ENCODE measurements around the gene C16orf54. TPM values are rescaled to one million over a fixed set of nuclear protein-coding genes. Genes with fewer than 3 reads are reported as not detected.

Gene C16orf54
- total and polyA plus RNA-seq, 9 of the 15 experiments (the other 6 are each of a cell fraction or from before 2014, with no cell fraction given), result 0.09 TPM; not detected in 8

DNA sequence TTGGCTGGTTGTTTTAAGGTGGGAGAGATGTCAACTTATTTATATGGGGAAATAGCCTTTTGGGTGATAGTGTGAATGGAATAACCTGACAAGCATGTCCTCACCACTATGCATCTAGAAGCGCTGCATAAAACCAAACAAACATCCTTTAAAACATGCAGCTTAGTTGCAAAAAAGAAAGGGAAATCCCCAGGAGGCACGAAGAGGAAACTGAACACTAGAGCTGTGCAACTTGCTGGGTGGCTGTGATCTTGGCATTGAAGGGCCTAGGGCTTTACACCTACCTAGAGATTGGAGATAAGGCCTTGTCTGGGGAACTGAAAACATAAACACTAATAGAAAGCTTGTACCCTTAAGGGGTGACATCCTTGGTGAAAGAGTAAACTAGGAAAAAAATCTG lies 7.3 kb downstream of the C16orf54 start (continued):
- no peak for TF ChIP-seq NUFIP1 (IDR thresholded peaks at IDR 0.05; ENCODE audit: partially characterized antibody)
- TF ChIP-seq CBFA2T3 (IDR thresholded peaks at IDR 0.05), result no peak
- no peak for TF ChIP-seq ELF4 (CRISPR knock-in tag; IDR thresholded peaks at IDR 0.05)
- TF ChIP-seq MEF2D (tag; conservative IDR thresholded peaks at IDR 0.05; ENCODE audit: low read depth), result no peak
- no peak for TF ChIP-seq ILK (tag; IDR thresholded peaks at IDR 0.05; ENCODE audit: borderline replicate concordance, low read depth)
- TF ChIP-seq NCOA4 (IDR thresholded peaks at IDR 0.05; ENCODE audit: partially characterized antibody), result no peak
- no peak for TF ChIP-seq ZNF551 (CRISPR knock-in tag; IDR thresholded peaks at IDR 0.05)

DNA sequence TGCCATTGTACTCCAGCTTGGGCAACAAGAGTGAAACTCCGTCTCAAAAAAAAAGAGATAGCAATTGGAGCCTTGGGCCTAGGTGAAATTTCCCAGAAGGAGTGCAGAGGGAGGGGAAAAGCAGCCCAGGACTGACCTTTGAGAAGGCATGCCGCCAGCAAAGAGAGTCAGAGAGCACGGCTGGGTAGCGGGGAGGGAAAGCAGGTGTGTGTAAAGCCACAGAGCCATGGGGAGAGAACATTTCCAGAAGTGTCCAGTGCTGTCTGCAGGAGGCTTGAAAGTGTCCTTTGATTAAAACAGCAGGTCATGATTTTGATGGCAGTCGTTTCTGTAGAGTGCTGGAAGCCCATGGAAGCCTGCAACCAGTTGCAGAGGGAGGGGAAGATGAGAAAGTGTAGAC lies 8.1 kb downstream of the C16orf54 start:
- H3K4me1 ChIP-seq (replicated peaks in 1 of 2; ENCODE audit: control insufficient read depth in 2 of 2, insufficient read depth in 2 of 2, low read length in 2 of 2), result peaks cover 2 to 8% of the 10 kb centered on the region in 2 experiments; a peak in 3 of 5 replicates
- peaks cover 0 to 3% of the 10 kb centered on the region in 2 experiments; a peak in 1 of 5 replicates for H3K27me3 ChIP-seq (ENCODE audit: control insufficient read depth in 2 of 2, insufficient read depth in 2 of 2, low read length in 2 of 2)
- H4K20me1 ChIP-seq (replicated peaks; ENCODE audit: control insufficient read depth, insufficient read depth, low read length), result no peaks in the 10 kb centered on the region
- POLR2A ChIA-PET, result no interaction called here
- DNase-seq (ENCODE audit: extremely low read depth in 1 of 4, low spot score in 3 of 4) (no peak), ATAC-seq (no peak), FAIRE-seq (no peak)
- in situ Hi-C loops (cut with MboI) (no loop called here), intact Hi-C loops (cut with micrococcal nuclease) (no loop called here)
- no peaks in the 10 kb centered on the region for H3K79me2 ChIP-seq (ENCODE audit: control insufficient read depth, insufficient read depth, low read length)
- no peaks in the 10 kb centered on the region for H3K9me3 ChIP-seq (replicated peaks; ENCODE audit: control insufficient read depth, insufficient read depth, low read depth, low read length)
- H3K4me3 ChIP-seq, result no peak overlapping the region
- TF ChIP-seq TCF7 (IDR thresholded peaks at IDR 0.05; ENCODE audit: borderline replicate concordance), result no peak
- WGBS (ENCODE audit: insufficient coverage, low coverage, missing lambda C conversion rate), result 38% methylated on average over 5 of the region's 5 CpGs
- H3K4me2 ChIP-seq (ENCODE audit: insufficient read depth, low read length), result no peak overlapping the region
- H3K9ac ChIP-seq (ENCODE audit: insufficient read depth in 1 of 2, low read depth in 2 of 2, low read length in 2 of 2), result no peak overlapping the region
- H3K27ac ChIP-seq (ENCODE audit: extremely low read depth, low read depth, low read length), result no peak overlapping the region
- H2AFZ ChIP-seq (ENCODE audit: low read depth, low read length), result peak overlapping the region; percentile 15; the same call in 1 of the 2 replicates
- CTCF ChIA-PET (ENCODE audit: low intra/inter-chr PET ratio), result no interaction called here
- no peaks in the 10 kb centered on the region for H3K36me3 ChIP-seq (ENCODE audit: control insufficient read depth, insufficient read depth, low read length)
- no TSS peak for BruUV-seq (replicated peaks)
- no peaks in the 10 kb centered on the region for H3K9me1 ChIP-seq (ENCODE audit: control insufficient read depth, insufficient read depth, low read length)
